Measurements from ENCODE around the gene NT5DC2. TPM values are rescaled to one million over a fixed set of nuclear protein-coding genes. Genes with fewer than 3 reads are reported as not detected.

The NT5DC2 gene
- total and polyA plus RNA-seq, 2 of the 8 experiments (the other 6 are each of a cell fraction or from before 2014, with no cell fraction given): 331 to 477 TPM

- TF ChIP-seq KDM4A (IDR thresholded peaks at IDR 0.05; ENCODE audit: low read depth, low read length, severe bottlenecking): peak; percentile 61
- TF ChIP-seq YY1 (IDR thresholded peaks at IDR 0.05; ENCODE audit: low read depth, low read length): no peak
- no peak for TF ChIP-seq RNF2 (IDR thresholded peaks at IDR 0.05; ENCODE audit: borderline replicate concordance, low read depth, low read length, missing control alignments, poor library complexity, severe bottlenecking)
- no peak for TF ChIP-seq CREB1 (IDR thresholded peaks at IDR 0.05)
- TF ChIP-seq EZH2 (IDR thresholded peaks at IDR 0.05; ENCODE audit: low read depth, low read length, severe bottlenecking): no peak
- TF ChIP-seq RXRA (IDR thresholded peaks at IDR 0.05; ENCODE audit: insufficient read depth, low read depth, low read length): no peak
Observed at GRCh38 chr3:52532838-52533622, 627 bp downstream of the NT5DC2 start (continued).
